ENCODE results near the gene ASXL1. TPM values are rescaled to one million over a fixed set of nuclear protein-coding genes. Genes with fewer than 3 reads are reported as not detected.

ASXL1 gene
- polyA plus RNA-seq, 1 of the 3 experiments (the other 2 are of a cell fraction): 36.6 TPM

DNA sequence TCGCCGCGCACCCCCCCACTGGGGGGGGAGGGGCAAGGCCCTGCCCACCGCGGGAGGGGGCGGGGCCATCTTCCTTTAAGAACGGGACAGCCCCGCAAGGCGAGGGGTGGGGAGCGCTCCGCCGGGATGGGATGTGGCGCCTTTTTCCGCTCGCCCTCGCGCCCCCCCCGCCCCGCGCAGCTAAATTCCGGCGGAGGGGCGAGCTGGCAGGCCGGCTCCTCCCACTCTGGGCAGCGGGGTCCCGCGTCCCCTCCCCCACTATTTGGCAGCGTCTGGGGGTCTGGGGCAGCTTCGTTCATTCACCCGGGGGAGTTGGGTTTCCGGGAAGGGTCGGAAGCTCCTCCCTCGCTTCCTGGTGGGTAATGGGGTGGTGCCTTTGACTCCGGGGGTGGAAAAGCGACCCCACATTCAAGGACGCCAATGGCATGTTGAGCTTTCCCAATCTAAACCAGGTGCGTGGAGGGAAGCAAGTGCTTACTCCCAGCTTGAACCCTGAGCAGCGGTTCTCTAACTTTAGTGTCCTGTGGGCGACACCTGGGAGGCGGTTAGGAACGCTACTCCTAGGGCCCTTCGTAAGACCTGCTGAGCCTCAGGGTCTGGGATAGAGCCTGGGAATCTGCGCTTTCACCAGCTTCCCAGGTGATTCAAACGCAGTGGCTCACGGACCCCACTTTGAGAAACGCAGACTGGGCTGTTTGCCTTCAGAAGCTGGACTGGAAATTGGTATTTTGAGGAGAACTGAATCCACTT, 927 bp downstream of the ASXL1 start:
- Histone ChIP-seq H3K9me2 (no peaks in the 10 kb centered on the region), H3K36me3 (replicated peaks in 1 of 2; ENCODE audit: control insufficient read depth in 1 of 2, insufficient read depth in 2 of 2, low read length in 1 of 2) (peaks cover 0 to 4% of the 10 kb centered on the region in 2 experiments), H2AFZ (ENCODE audit: low read depth) (peak overlapping the region; percentile 66; the same call in 1 of the 2 replicates), H3K4me1 (ENCODE audit: control insufficient read depth in 1 of 2, insufficient read depth in 2 of 2, low read depth in 1 of 2, low read length in 1 of 2) (peaks cover 22 to 26% of the 10 kb centered on the region in 2 experiments; a peak in 3 of 4 replicates), H4K20me1 (ENCODE audit: insufficient read depth) (peaks cover 51% of the 10 kb centered on the region), H3K27ac (ENCODE audit: low read depth in 2 of 2, low read length in 1 of 2) (peak overlapping the region; percentile 85 to 95), H3K4me3 (ENCODE audit: low read depth in 2 of 2, low read length in 1 of 2) (peak overlapping the region; percentile 86 to 92), H3K79me2 (ENCODE audit: insufficient read depth) (peaks cover 53% of the 10 kb centered on the region), H3K4me2 (peak overlapping the region; percentile 85), H3K9me3 (no peaks in the 10 kb centered on the region), H3F3A (replicated peaks; ENCODE audit: insufficient read depth) (peaks cover 46% of the 10 kb centered on the region), H3K9ac (peak overlapping the region; percentile 91), H3K27me3 (ENCODE audit: insufficient read depth) (no peaks in the 10 kb centered on the region)
- CTCF ChIA-PET: interaction anchor here (0.6 to 3.3 kb wide), 10 partner anchors 11 to 159 kb away, joined by 3 to 13 read pairs (median 3); no protein-coding TSS in a partner anchor
- 0% methylated on average over 16 of the region's 46 CpGs for WGBS (ENCODE audit: low lambda C conversion rate)
- peak; percentile 92 for DNase-seq
- POLR2A ChIA-PET: interaction anchor here (0.9 to 2.2 kb wide), 6 partner anchors 12 to 126 kb away, joined by 3 to 7 read pairs (median 3); no protein-coding TSS in a partner anchor
- TF ChIP-seq PBX3 (IDR thresholded peaks at IDR 0.05) (no peak), NFIC (IDR thresholded peaks at IDR 0.05; ENCODE audit: borderline replicate concordance) (no peak), USF1 (IDR thresholded peaks at IDR 0.05; ENCODE audit: borderline replicate concordance, low read depth) (no peak), GABPA (IDR thresholded peaks at IDR 0.05; ENCODE audit: low read depth) (no peak), TEAD4 (IDR thresholded peaks at IDR 0.05; ENCODE audit: borderline replicate concordance, insufficient read depth) (no peak), MEF2A (IDR thresholded peaks at IDR 0.05; ENCODE audit: borderline replicate concordance, low read depth) (no peak), FOXJ3 (CRISPR knock-in tag; IDR thresholded peaks at IDR 0.05) (no peak), YY1 (IDR thresholded peaks at IDR 0.05; ENCODE audit: low read depth) (no peak), CHD2 (IDR thresholded peaks at IDR 0.05; ENCODE audit: low read length, partially characterized antibody) (peak; percentile 29), RCOR1 (IDR thresholded peaks at IDR 0.05; ENCODE audit: low read length) (no peak), NRF1 (IDR thresholded peaks at IDR 0.05; ENCODE audit: low read depth, low read length) (no peak), MXI1 (IDR thresholded peaks at IDR 0.05; ENCODE audit: low read depth, low read length) (no peak; the same call in 1 of the 2 replicates), RAD21 (IDR thresholded peaks at IDR 0.05; ENCODE audit: low read length) (no peak), MAX (IDR thresholded peaks at IDR 0.05; ENCODE audit: low read depth) (no peak), ELF1 (IDR thresholded peaks at IDR 0.05) (peak; percentile 29; the same call in 1 of the 2 replicates), REST (IDR thresholded peaks at IDR 0.05; ENCODE audit: low read depth, low read length) (no peak), GATA2 (CRISPR knock-in tag; IDR thresholded peaks at IDR 0.05) (no peak), EP300 (IDR thresholded peaks at IDR 0.05; ENCODE audit: borderline replicate concordance in 1 of 2, low read depth in 1 of 2, low read length in 1 of 2) (0 out of 4 replicates have a peak, but pooled peaks of 1 of the 2 experiments have one; percentile 8), EZH2phosphoT487 (IDR thresholded peaks at IDR 0.05; ENCODE audit: borderline replicate concordance, low read depth) (no peak), SIN3A (IDR thresholded peaks at IDR 0.05; ENCODE audit: borderline replicate concordance, low read depth, low read length) (peak; percentile 15; the same call in 1 of the 2 replicates), FOXM1 (IDR thresholded peaks at IDR 0.05; ENCODE audit: low read depth) (no peak), POLR2AphosphoS5 (IDR thresholded peaks at IDR 0.05; ENCODE audit: low read depth, low read length) (peak; percentile 64), TCF12 (IDR thresholded peaks at IDR 0.05) (no peak)
- TF ChIP-seq, protein P1, sequence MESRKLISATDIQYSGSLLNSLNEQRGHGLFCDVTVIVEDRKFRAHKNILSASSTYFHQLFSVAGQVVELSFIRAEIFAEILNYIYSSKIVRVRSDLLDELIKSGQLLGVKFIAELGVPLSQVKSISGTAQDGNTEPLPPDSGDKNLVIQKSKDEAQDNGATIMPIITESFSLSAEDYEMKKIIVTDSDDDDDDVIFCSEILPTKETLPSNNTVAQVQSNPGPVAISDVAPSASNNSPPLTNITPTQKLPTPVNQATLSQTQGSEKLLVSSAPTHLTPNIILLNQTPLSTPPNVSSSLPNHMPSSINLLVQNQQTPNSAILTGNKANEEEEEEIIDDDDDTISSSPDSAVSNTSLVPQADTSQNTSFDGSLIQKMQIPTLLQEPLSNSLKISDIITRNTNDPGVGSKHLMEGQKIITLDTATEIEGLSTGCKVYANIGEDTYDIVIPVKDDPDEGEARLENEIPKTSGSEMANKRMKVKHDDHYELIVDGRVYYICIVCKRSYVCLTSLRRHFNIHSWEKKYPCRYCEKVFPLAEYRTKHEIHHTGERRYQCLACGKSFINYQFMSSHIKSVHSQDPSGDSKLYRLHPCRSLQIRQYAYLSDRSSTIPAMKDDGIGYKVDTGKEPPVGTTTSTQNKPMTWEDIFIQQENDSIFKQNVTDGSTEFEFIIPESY (IDR thresholded peaks at IDR 0.05; ENCODE audit: borderline replicate concordance, low read depth): no peak
- TF ChIP-seq, protein P2, sequence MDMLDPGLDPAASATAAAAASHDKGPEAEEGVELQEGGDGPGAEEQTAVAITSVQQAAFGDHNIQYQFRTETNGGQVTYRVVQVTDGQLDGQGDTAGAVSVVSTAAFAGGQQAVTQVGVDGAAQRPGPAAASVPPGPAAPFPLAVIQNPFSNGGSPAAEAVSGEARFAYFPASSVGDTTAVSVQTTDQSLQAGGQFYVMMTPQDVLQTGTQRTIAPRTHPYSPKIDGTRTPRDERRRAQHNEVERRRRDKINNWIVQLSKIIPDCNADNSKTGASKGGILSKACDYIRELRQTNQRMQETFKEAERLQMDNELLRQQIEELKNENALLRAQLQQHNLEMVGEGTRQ (IDR thresholded peaks at IDR 0.05; ENCODE audit: borderline replicate concordance, low read depth, low read length): no peak
